ENCODE data around the gene ARHGEF16.

The ARHGEF16 gene

GRCh38 chr1:3434406-3435110, 19.9 kb upstream of the ARHGEF16 start:
- DNase-seq (ENCODE audit: low read depth): no peak
- H3K4me3 ChIP-seq (ENCODE audit: low read depth, low read length): no peak overlapping the region

DNA sequence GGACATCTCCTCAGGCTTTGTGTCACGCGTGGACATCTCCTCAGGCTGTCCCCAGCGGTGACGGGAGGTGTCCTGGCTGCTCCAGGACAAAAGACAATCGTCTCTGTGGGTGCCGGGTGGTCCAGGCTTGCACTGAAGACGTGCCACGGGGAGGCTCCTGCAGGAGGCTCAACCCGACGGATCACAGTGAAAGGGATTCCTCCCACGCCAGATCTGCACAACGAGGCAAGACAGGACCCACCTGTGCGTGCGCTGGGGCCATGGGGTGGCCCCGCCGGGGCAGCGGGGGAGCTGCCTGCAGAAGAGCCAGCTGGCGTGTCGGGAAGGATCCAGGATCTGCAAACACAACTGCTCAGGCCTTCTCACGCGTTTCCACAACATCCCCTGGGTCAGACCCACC, 18.8 kb upstream of the ARHGEF16 start:
- no peak overlapping the region for H3K4me3 ChIP-seq (ENCODE audit: low read depth, low read length)
- DNase-seq (ENCODE audit: low read depth): no peak

DNA sequence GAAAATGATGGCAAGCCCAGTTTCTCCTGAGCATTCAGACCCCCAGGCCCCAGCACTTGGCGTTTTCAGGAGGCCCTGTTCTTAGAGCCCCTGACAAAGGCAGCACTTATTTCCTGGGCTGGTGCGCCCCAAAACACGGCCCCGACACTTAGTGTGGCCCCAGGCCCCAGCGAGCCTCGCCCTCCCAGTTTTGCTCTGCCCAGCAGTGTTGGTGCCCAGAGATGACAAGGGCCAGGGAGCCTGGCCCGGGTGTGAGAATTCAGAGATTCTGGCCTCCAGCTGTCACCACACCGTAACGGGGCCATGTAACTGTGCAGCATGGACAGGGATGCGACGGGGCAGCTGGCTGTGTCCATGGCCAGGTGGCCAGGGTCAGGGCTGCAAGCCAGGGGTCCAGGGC, 18.0 kb upstream of the ARHGEF16 start:
- no peak overlapping the region for H3K4me3 ChIP-seq (ENCODE audit: low read depth, low read length)
- no peak for DNase-seq (ENCODE audit: low read depth)

GRCh38 chr1:3436901-3437300, 17.6 kb upstream of the ARHGEF16 start:
- H3K4me3 ChIP-seq (ENCODE audit: low read depth, low read length): no peak overlapping the region
- no peak for DNase-seq (ENCODE audit: low read depth)

DNA sequence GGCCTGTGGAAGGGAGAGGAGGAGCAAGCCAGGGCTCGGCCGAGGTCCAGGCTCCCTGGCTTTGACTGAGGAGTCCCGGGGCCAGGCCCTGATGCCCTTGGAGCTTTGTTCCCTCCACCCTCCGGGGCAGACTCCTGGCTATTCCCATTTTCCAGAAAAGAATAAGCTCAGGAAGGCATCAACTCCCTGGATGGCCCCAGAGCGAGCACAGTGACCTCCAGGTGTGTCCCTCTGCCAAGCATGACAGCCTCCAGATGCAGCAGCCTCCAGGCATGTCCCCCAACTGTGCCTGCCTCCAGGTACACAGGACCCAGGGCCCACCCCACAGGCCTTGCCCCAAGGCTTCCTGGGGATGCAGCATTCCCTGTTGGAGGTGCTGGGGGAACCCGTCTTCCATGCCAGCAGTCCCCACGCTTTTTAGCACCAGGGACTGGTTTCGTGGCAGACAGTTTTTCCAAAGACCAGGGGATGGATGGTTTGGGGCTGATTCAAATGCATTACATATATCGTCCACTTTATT, 15.7 kb upstream of the ARHGEF16 start:
- no peak for DNase-seq (ENCODE audit: low read depth)

DNA sequence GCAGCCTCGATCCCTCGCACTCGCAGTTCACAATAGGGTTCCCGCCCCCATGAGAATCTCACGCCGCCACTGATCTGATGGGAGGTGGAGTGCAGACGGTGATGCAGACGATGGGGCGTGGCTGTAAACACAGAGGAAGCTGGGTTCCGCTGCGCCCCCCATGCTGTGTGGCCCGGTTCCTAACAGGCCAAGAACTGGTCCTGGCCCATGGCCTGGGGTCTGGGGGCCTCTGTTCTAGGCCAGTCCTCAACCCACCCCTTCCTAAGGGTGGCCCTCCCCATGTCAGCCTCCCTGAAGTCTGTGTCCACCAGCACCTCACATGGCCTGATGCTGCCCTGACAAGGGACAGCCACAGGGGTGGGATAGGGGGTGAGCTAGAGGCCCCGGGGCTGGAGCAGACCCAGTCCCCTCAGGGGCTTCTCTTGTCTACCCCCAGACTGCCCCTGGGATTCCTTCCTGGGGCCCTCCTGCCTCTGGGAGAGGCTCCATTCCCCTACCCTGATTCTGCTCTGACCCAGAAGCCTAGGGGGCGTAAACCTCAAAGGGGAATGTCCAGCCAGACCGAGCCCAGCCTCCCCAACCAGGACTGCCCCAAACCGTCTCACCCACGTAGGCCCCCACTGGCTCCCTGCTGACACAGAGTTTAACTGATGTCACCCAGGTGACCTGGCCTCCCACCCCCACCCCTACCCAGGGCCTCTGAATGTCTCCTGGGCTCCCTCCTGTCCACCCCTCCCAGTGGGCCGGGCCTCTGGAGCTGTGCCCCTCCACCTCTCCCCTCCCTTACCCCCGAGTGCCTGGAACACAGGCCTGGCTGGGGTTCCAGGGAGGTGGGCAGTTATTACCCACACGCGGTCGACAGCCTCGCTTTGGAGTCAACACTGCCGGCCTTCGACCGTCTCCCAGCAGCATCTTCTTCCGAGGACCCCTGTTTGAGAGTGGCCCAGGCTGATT, 14.8 kb upstream of the ARHGEF16 start:
- no peak for DNase-seq (ENCODE audit: low read depth)
- H3K4me3 ChIP-seq (ENCODE audit: low read depth, low read length): no peak overlapping the region

More for the DNA sequence above, 15.7 kb upstream of the ARHGEF16 start:
- no peak overlapping the region for H3K4me3 ChIP-seq (ENCODE audit: low read depth, low read length)

- DNase-seq (ENCODE audit: low read depth): no peak
- no peak overlapping the region for H3K4me3 ChIP-seq (ENCODE audit: low read depth, low read length)
Observed at GRCh38 chr1:3440300-3440681, 14.2 kb upstream of the ARHGEF16 start.

DNA sequence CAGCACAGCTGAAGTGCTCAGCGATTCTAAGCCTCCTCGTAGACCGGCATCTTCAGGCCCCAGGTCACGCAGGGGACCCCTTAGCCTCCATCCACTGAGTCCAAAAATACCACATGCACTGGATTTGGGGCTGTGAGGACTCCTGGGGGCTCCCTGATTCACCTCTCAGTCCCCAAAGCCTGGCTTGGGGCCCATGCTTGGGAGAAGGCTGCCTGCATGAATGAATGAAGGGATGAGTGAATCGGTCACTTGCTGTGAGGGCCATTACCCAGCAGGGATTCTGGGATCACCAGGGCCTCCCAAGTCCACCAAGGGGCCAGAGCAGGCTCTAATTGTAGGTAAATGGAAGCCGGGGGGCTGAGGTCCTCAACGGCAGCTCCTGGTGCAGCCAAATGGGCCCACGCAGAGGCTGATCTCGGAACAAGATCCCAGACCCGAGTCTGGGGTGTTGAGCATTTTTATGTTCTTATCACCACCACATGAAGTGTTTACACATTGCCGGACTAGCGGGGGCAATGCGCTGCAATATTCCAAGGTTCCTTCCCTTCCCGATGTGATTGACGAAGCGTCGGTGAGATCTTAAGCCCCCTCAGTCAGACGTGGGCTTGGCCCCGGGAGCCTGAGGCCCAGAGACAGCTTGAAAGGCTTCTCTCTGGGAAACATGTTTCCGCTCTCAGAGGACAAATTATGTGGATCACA, 13.6 kb upstream of the ARHGEF16 start:
- H3K4me3 ChIP-seq (ENCODE audit: low read depth, low read length): no peak overlapping the region
- no peak for DNase-seq (ENCODE audit: low read depth)

- DNase-seq (ENCODE audit: low read depth): no peak
- H3K4me3 ChIP-seq (ENCODE audit: low read depth, low read length): no peak overlapping the region
Observed at GRCh38 chr1:3441410-3441847, 13.0 kb upstream of the ARHGEF16 start.

- no peak overlapping the region for H3K4me3 ChIP-seq (ENCODE audit: low read depth, low read length)
- no peak for DNase-seq (ENCODE audit: low read depth)
Observed at GRCh38 chr1:3441880-3442279, 12.6 kb upstream of the ARHGEF16 start.

- DNase-seq (ENCODE audit: low read depth): no peak
- no peak overlapping the region for H3K4me3 ChIP-seq (ENCODE audit: low read depth, low read length)
Observed at GRCh38 chr1:3442331-3442730, 12.1 kb upstream of the ARHGEF16 start.

- no peak for DNase-seq (ENCODE audit: low read depth)
- H3K4me3 ChIP-seq (ENCODE audit: low read depth, low read length): no peak overlapping the region
Observed at GRCh38 chr1:3442901-3443300, 11.6 kb upstream of the ARHGEF16 start.

DNA sequence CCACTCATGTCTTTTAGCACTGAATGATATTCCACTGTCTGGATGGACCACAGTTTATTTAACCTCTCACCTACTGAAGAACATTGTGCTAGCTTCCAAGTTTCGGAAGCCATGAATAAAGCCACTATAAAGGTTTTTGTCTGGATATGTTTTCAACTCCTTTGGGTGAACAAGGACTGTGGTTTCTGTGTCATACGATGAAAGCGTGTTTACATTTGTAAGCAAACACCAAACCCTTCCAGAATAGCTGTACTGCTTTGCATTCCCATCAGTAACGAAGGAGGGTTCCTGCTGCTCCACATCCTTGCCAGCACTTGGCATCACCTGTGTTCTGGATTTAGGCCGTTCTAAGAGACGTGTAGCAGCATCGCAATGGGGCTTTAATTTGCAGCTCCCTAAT, 10.7 kb upstream of the ARHGEF16 start:
- no peak for DNase-seq (ENCODE audit: low read depth)
- no peak overlapping the region for H3K4me3 ChIP-seq (ENCODE audit: low read depth, low read length)

DNA sequence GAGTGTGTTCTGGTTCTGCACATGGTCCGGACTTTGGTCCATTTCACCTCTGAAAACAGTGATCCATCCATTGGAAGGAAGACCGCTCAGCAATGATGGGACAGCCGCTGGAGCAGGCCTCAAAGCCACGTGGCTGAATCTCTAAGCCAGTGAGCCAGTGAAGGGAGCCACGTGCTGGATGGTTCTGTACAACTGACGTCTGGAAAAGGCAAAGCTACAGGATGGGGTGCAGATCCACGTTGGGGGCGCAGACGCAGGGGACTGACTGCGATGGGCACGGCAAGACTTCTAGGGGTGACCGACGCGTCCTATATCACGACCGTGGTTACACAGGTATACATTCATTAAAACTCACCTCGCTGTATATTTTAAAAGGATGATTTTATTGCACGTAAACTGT, 10.2 kb upstream of the ARHGEF16 start:
- no peak overlapping the region for H3K4me3 ChIP-seq (ENCODE audit: low read depth, low read length)
- DNase-seq (ENCODE audit: low read depth): no peak

- H3K4me3 ChIP-seq (ENCODE audit: low read depth, low read length): no peak overlapping the region
- DNase-seq (ENCODE audit: low read depth): no peak
Observed at GRCh38 chr1:3444736-3445135, 9.7 kb upstream of the ARHGEF16 start.

DNA sequence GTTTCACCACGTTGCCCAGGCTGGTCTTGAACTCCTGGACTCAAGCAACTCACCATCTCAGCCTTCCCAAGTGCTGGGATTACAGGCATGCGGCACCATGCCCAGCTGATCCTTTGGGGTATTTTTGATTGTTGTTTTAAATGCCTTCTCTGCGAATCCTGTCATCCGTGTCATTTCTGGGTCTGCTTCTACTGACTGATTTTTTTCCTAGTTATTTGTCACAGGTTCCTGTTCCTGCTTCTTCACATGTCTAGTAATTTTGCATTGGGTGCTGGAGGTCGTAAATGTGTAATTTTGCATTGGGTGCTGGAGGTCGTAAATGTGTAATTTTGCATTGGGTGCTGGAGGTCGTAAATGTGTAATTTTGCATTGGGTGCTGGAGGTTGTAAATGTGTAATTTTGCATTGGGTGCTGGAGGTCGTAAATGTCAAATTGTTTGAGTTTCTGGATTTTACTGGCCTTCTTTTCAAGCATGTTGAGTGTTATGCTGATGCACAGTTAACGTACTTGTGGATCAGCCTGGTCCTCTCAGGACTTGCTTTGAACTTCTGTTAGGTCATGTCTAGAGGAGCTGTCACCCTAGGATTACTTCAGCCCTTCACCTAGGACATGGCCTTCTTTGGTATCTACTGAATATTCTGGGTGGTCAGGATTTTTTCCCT, 4.1 kb upstream of the ARHGEF16 start:
- no peak for DNase-seq (ENCODE audit: low read depth)
- no peak overlapping the region for H3K4me3 ChIP-seq (ENCODE audit: low read depth, low read length)

DNA sequence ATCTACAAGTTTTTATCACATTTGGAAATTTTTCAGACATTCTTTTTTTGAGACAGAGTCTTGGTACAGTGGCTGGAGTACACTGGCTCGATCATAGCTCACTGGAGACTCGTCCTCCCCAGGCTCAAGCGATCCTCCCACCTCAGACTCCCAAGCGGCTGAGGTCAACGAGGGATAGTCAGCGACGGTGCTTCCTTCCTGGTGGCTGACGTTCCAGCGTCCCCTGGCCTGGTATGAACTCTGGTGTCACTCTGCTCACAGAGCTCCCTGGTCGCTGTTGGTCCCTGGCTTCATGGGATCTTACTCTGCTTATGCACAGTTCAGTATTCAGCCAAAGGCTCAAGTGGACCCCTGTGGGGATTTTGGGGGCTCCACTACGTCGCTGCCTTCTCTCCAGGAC, 3.5 kb upstream of the ARHGEF16 start:
- no peak for DNase-seq (ENCODE audit: low read depth)
- H3K4me3 ChIP-seq (ENCODE audit: low read depth, low read length): no peak overlapping the region

- no peak for DNase-seq (ENCODE audit: low read depth)
- no peak overlapping the region for H3K4me3 ChIP-seq (ENCODE audit: low read depth, low read length)
Observed at GRCh38 chr1:3451994-3452865, 2.2 kb upstream of the ARHGEF16 start.

DNA sequence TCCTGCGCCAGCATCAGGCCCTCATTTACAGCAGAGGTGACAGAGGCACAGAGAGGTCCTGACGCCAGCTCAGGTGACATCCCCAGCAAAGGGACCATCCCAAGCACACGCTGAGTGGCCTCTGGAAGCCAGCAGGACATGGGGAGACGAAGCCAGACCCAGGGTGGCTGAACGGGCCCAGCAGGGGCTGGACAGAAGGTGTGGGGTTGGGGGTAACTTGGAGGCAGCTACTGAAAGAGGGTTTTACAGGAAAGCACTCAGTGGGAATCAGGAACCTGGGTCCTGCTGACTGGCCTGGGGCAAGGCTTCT, 1.6 kb upstream of the ARHGEF16 start:
- no peak for DNase-seq (ENCODE audit: low read depth)
- no peak overlapping the region for H3K4me3 ChIP-seq (ENCODE audit: low read depth, low read length)
